ENCODE data around the gene SGTB.

- no peak for TF ChIP-seq CTCF (IDR thresholded peaks at IDR 0.05; ENCODE audit: insufficient read depth, low read depth, low read length)
- no peak for TF ChIP-seq EZH2 (IDR thresholded peaks at IDR 0.05; ENCODE audit: insufficient read depth, low read length)
Observed at GRCh38 chr5:65651144-65651543, 70.8 kb downstream of the SGTB start.

Data from astrocyte (in vitro differentiated cells and primary cell).